Endothelial cell of hepatic sinusoid (primary cell): Measurements from ENCODE around the gene NBL1.
"Not testable (repeated sequence)": the region's sequence is repeated elsewhere in the genome, so short reads cannot be mapped to it uniquely, and the experiment has no call there.

Experiments used
- in situ Hi-C: cut with HindIII; loops from 2 replicates; pipeline ENCODE4 v1.10.0; 2017; ENCODE audit warnings: low sequenced_read_pairs

The NBL1 gene

GRCh38 chr1:19621274-19621950, 22.7 kb upstream of the NBL1 start:
- in situ Hi-C loops: no loop called here

- in situ Hi-C loops: no loop called here
Observed at GRCh38 chr1:19622204-19622603, 21.9 kb upstream of the NBL1 start.

- in situ Hi-C loops: no loop called here
Observed at GRCh38 chr1:19623523-19623922, 20.6 kb upstream of the NBL1 start.

- in situ Hi-C loops: loop anchor here (5.0 kb wide), 3 partner anchors 43 to 298 kb away; partner anchors contain the start of gene CAPZB
Observed at GRCh38 chr1:19625291-19625937, 18.7 kb upstream of the NBL1 start.

GRCh38 chr1:19628879-19629278, 15.2 kb upstream of the NBL1 start:
- in situ Hi-C loops: loop anchor here (5.0 kb wide), 3 partner anchors 47 to 302 kb away; partner anchors contain the start of gene CAPZB

- in situ Hi-C loops: loop anchor here (5.0 kb wide), 3 partner anchors 47 to 302 kb away; partner anchors contain the start of gene CAPZB
Observed at GRCh38 chr1:19629357-19629756, 14.8 kb upstream of the NBL1 start.

- in situ Hi-C loops: not testable (repeated sequence)
Observed at GRCh38 chr1:19630192-19630591, 13.9 kb upstream of the NBL1 start.

GRCh38 chr1:19630720-19631395, 13.3 kb upstream of the NBL1 start:
- in situ Hi-C loops: no loop called here

- in situ Hi-C loops: no loop called here
Observed at GRCh38 chr1:19632211-19632610, 11.9 kb upstream of the NBL1 start.

- in situ Hi-C loops: no loop called here
Observed at GRCh38 chr1:19633106-19633505, 11.0 kb upstream of the NBL1 start.

- in situ Hi-C loops: not testable (repeated sequence)
Observed at GRCh38 chr1:19635064-19635463, 9.0 kb upstream of the NBL1 start.

- in situ Hi-C loops: no loop called here
Observed at GRCh38 chr1:19635646-19636045, 8.5 kb upstream of the NBL1 start.

- in situ Hi-C loops: no loop called here
Observed at GRCh38 chr1:19636065-19636464, 8.0 kb upstream of the NBL1 start.

GRCh38 chr1:19636749-19637148, 7.4 kb upstream of the NBL1 start:
- in situ Hi-C loops: not testable (repeated sequence)

- in situ Hi-C loops: no loop called here
Observed at GRCh38 chr1:19637606-19638005, 6.5 kb upstream of the NBL1 start.

GRCh38 chr1:19639228-19639627, 4.9 kb upstream of the NBL1 start:
- in situ Hi-C loops: not testable (repeated sequence)

- in situ Hi-C loops: no loop called here
Observed at GRCh38 chr1:19639999-19640362, 4.1 kb upstream of the NBL1 start.

GRCh38 chr1:19640363-19641316, 3.5 kb upstream of the NBL1 start:
- in situ Hi-C loops: no loop called here

GRCh38 chr1:19643121-19643520, 990 bp upstream of the NBL1 start:
- in situ Hi-C loops: no loop called here

GRCh38 chr1:19644395-19644680, 227 bp downstream of the NBL1 start:
- in situ Hi-C loops: no loop called here
